ENCODE data around the gene GPER1.

- TF ChIP-seq POLR2A (IDR thresholded peaks at IDR 0.05; ENCODE audit: low read depth, low read length) (no peak), CTCF (IDR thresholded peaks at IDR 0.05; ENCODE audit: extremely low read depth in 1 of 2, insufficient read depth in 1 of 2, low read depth in 1 of 2, low read length in 2 of 2) (no peak), POLR2AphosphoS5 (IDR thresholded peaks at IDR 0.05; ENCODE audit: insufficient read depth, low read depth, low read length) (no peak), EZH2 (IDR thresholded peaks at IDR 0.05; ENCODE audit: borderline replicate concordance, low read depth, low read length, severe bottlenecking) (peak; percentile 33)
Observed at GRCh38 chr7:1045069-1046063, 42.5 kb upstream of the GPER1 start.
